Left forelimb (tissue), 1 donor: ENCODE results near the gene CAMSAP1.

Source experiments
- DNase-seq: peaks from one replicate; pipeline ENCODE4 v3.0.0-alpha.2; 2018; ENCODE audit warnings: low spot score

CAMSAP1 gene

GRCh38 chr9:135774239-135774747, 133.1 kb downstream of the CAMSAP1 start:
- no peak for DNase-seq

GRCh38 chr9:135773530-135774238, 133.7 kb downstream of the CAMSAP1 start:
- no peak for DNase-seq

GRCh38 chr9:135772702-135773493, 134.4 kb downstream of the CAMSAP1 start:
- no peak for DNase-seq

- DNase-seq: no peak
These were observed 135.2 kb downstream of the CAMSAP1 start for GRCh38 chr9:135772056-135772646.

- no peak for DNase-seq
These were observed 135.8 kb downstream of the CAMSAP1 start for GRCh38 chr9:135771401-135772051.

- no peak for DNase-seq
These were observed 136.6 kb downstream of the CAMSAP1 start for GRCh38 chr9:135770771-135771170.

- DNase-seq: no peak
These were observed 137.2 kb downstream of the CAMSAP1 start for GRCh38 chr9:135770203-135770535.

GRCh38 chr9:135769489-135770202, 137.7 kb downstream of the CAMSAP1 start:
- no peak for DNase-seq

GRCh38 chr9:135768516-135769218, 138.7 kb downstream of the CAMSAP1 start:
- DNase-seq: no peak

- DNase-seq: no peak
These were observed 140.6 kb downstream of the CAMSAP1 start for GRCh38 chr9:135766707-135767106.

- DNase-seq: no peak
These were observed 141.1 kb downstream of the CAMSAP1 start for GRCh38 chr9:135766251-135766650.

GRCh38 chr9:135765416-135765815, 141.9 kb downstream of the CAMSAP1 start:
- no peak for DNase-seq

GRCh38 chr9:135764731-135765130, 142.6 kb downstream of the CAMSAP1 start:
- no peak for DNase-seq

GRCh38 chr9:135763716-135764446, 143.5 kb downstream of the CAMSAP1 start:
- DNase-seq: no peak

GRCh38 chr9:135762921-135763320, 144.4 kb downstream of the CAMSAP1 start:
- no peak for DNase-seq

- DNase-seq: no peak
These were observed 145.5 kb downstream of the CAMSAP1 start for GRCh38 chr9:135761845-135762168.

- DNase-seq: no peak
These were observed 146.0 kb downstream of the CAMSAP1 start for GRCh38 chr9:135761150-135761844.

GRCh38 chr9:135760465-135760864, 146.9 kb downstream of the CAMSAP1 start:
- no peak for DNase-seq

GRCh38 chr9:135759676-135760300, 147.6 kb downstream of the CAMSAP1 start:
- DNase-seq: no peak
